NCI-H345 (cell line): ENCODE measurements around the gene LGALS4.
A peak's percentile ranks its signal among the peaks of the same experiment; 100 is the strongest.
"Not testable (repeated sequence)": the region's sequence is repeated elsewhere in the genome, so short reads cannot be mapped to it uniquely, and the experiment has no call there.

Experiments used
- DNase-seq: peaks from one replicate; lab custom pipeline; 2025; lab: John Stamatoyannopoulos, UW

The LGALS4 gene

GRCh38 chr19:38821230-38821825 is 8.6 kb upstream of the LGALS4 start:
- DNase-seq, result not testable (repeated sequence)

GRCh38 chr19:38819231-38819920 is 6.6 kb upstream of the LGALS4 start:
- no peak for DNase-seq

- DNase-seq, result no peak
Observed at GRCh38 chr19:38817081-38817480, 4.3 kb upstream of the LGALS4 start.

- DNase-seq, result no peak
Observed at GRCh38 chr19:38816131-38816750, 3.5 kb upstream of the LGALS4 start.

GRCh38 chr19:38815059-38816001 is 2.6 kb upstream of the LGALS4 start:
- no peak for DNase-seq

- not testable (repeated sequence) for DNase-seq
Observed at GRCh38 chr19:38813932-38814331, 1.2 kb upstream of the LGALS4 start.

- DNase-seq, result no peak
Observed at GRCh38 chr19:38813323-38813722, 578 bp upstream of the LGALS4 start.

GRCh38 chr19:38812009-38812840 is 520 bp downstream of the LGALS4 start:
- DNase-seq, result no peak

GRCh38 chr19:38809592-38810252 is 3.0 kb downstream of the LGALS4 start:
- no peak for DNase-seq

- no peak for DNase-seq
Observed at GRCh38 chr19:38808741-38809140, 4.0 kb downstream of the LGALS4 start.

GRCh38 chr19:38807374-38808098 is 5.2 kb downstream of the LGALS4 start:
- not testable (repeated sequence) for DNase-seq

GRCh38 chr19:38806371-38806770 is 6.4 kb downstream of the LGALS4 start:
- DNase-seq, result no peak

- no peak for DNase-seq
Observed at GRCh38 chr19:38805180-38805579, 7.6 kb downstream of the LGALS4 start.

- no peak for DNase-seq
Observed at GRCh38 chr19:38803543-38803942, 9.2 kb downstream of the LGALS4 start.

GRCh38 chr19:38801359-38802095 is 11.2 kb downstream of the LGALS4 start:
- no peak for DNase-seq

- no peak for DNase-seq
Observed at GRCh38 chr19:38800577-38801347, 12.0 kb downstream of the LGALS4 start.

GRCh38 chr19:38799104-38799503 is 13.6 kb downstream of the LGALS4 start:
- peak; percentile 38 for DNase-seq

GRCh38 chr19:38797781-38798180 is 15.0 kb downstream of the LGALS4 start:
- not testable (repeated sequence) for DNase-seq

- no peak for DNase-seq
Observed at GRCh38 chr19:38796154-38796553, 16.6 kb downstream of the LGALS4 start.
